Hepatocyte (in vitro differentiated cells): Measurements from ENCODE around the gene SAP30L. TPM values are rescaled to one million over a fixed set of nuclear protein-coding genes. Genes with fewer than 3 reads are reported as not detected.

Experiments
- DNase-seq: peaks from one replicate; pipeline ENCODE4 v3.0.0-alpha.2; 2016; ENCODE audit warnings: low spot score
- H2AFZ ChIP-seq: fragments of 200-600 bp; sonication (generic); 2 replicates; pipeline ENCODE4 v1.6.0; 2016; ENCODE audit warnings: antibody characterized with exemption, mild to moderate bottlenecking
- H3K27ac ChIP-seq: fragments of 200-600 bp; sonication (generic); 2 replicates; pipeline ENCODE4 v1.5.1; 2016; ENCODE audit warnings: mild to moderate bottlenecking
- H3K27me3 ChIP-seq: fragments of 200-600 bp; sonication (generic); 2 replicates; pipeline ENCODE4 v1.6.1; 2016
- H3K36me3 ChIP-seq: fragments of 200-600 bp; sonication (generic); replicated peaks from 2 replicates; pipeline ENCODE4 v1.5.1; 2016; ENCODE audit warnings: low read depth; ENCODE audit not compliant: insufficient read depth
- H3K4me1 ChIP-seq: fragments of 200-600 bp; sonication (generic); 2 replicates; pipeline ENCODE4 v1.5.1; 2016; ENCODE audit warnings: mild to moderate bottlenecking, moderate library complexity; ENCODE audit not compliant: insufficient read depth
- H3K4me2 ChIP-seq: fragments of 200-600 bp; sonication (generic); 2 replicates; pipeline ENCODE4 v1.6.0; 2016
- H3K4me3 ChIP-seq: fragments of 200-600 bp; sonication (generic); 2 replicates; pipeline ENCODE4 v1.5.1; 2016; ENCODE audit warnings: mild to moderate bottlenecking
- H3K79me2 ChIP-seq: fragments of 200-600 bp; sonication (generic); 2 replicates; pipeline ENCODE4 v1.6.0; 2017; ENCODE audit warnings: mild to moderate bottlenecking
- H3K9me2 ChIP-seq: fragments of 200-600 bp; sonication (generic); replicated peaks from 2 replicates; pipeline ENCODE4 v1.6.0; 2017; ENCODE audit warnings: mild to moderate bottlenecking; ENCODE audit not compliant: insufficient read depth
- H3K9me3 ChIP-seq: fragments of 200-600 bp; sonication (generic); 2 replicates; pipeline ENCODE4 v1.5.1; 2016; ENCODE audit warnings: low read depth, mild to moderate bottlenecking
- H4K20me1 ChIP-seq: fragments of 200-600 bp; sonication (generic); 2 replicates; pipeline ENCODE4 v1.6.0; 2016; ENCODE audit warnings: mild to moderate bottlenecking; ENCODE audit not compliant: insufficient read depth, poor library complexity, severe bottlenecking
- CTCF ChIP-seq: fragments of 200-600 bp; sonication (generic); IDR thresholded peaks from 2 replicates; pipeline ENCODE4 v1.5.1; 2016; ENCODE audit warnings: antibody characterized with exemption, mild to moderate bottlenecking; ENCODE audit not compliant: poor library complexity
- EZH2 ChIP-seq: fragments of 200-600 bp; sonication (generic); IDR thresholded peaks from 2 replicates; pipeline ENCODE4 v1.6.1; 2016; ENCODE audit warnings: antibody characterized with exemption, mild to moderate bottlenecking, borderline replicate concordance
- EZH2phosphoT487 ChIP-seq: fragments of 200-600 bp; sonication (generic); IDR thresholded peaks from one replicate; pipeline ENCODE4 v1.6.1; 2018; ENCODE audit warnings: antibody characterized with exemption, mild to moderate bottlenecking, low read depth, moderate library complexity; ENCODE audit not compliant: unreplicated experiment, severe bottlenecking
- WGBS: methylation state at CpG from one replicate; pipeline ENCODE4 v1.1.6; 2016; ENCODE audit warnings: low lambda C conversion rate; ENCODE audit errors: missing lambda C conversion rate; 5-methylcytosine and 5-hydroxymethylcytosine counted together
- polyA plus RNA-seq: library from polyadenylated mRNA; unstranded; fragments of >200 nt; fragmentation: Nextera tagmentation; extraction: Ambion mirVana; gene quantifications from 2 replicates; pipeline ENCODE4 v1.2.1, GENCODE V29; 2016
- total RNA-seq: library from RNA; depleted of rRNA; stranded (reverse); fragments of >200 nt; gene quantifications from 2 replicates; pipeline ENCODE4 v1.2.3, GENCODE V29; 2014

Gene SAP30L
- total and polyA plus RNA-seq, 2 experiments from 2014 or later: 21.6 to 45.6 TPM

- H3K4me2 ChIP-seq: peak overlapping the region; percentile 89
- H3K9me3 ChIP-seq: no peaks in the 10 kb centered on the region
- TF ChIP-seq CTCF: no peak
- no peak for TF ChIP-seq EZH2
- no peak for TF ChIP-seq EZH2phosphoT487
- peaks cover 17% of the 10 kb centered on the region for H3K4me1 ChIP-seq
- peaks cover 27% of the 10 kb centered on the region for H4K20me1 ChIP-seq
- H3K4me3 ChIP-seq: peak overlapping the region; percentile 93
- H3K79me2 ChIP-seq: peaks cover 51% of the 10 kb centered on the region
- no peaks in the 10 kb centered on the region for H3K36me3 ChIP-seq
- no peaks in the 10 kb centered on the region for H3K27me3 ChIP-seq
- WGBS: 9% methylated on average over 26 of the region's 30 CpGs
- peak overlapping the region; percentile 98 for H2AFZ ChIP-seq
- peak; percentile 33 for DNase-seq
- no peaks in the 10 kb centered on the region for H3K9me2 ChIP-seq
- peak overlapping the region; percentile 67 for H3K27ac ChIP-seq
These were observed 1.0 kb upstream of the SAP30L start for GRCh38 chr5:154444556-154445421.

- Histone ChIP-seq H3K9me2 (no peaks in the 10 kb centered on the region), H3K4me2 (peak overlapping the region; percentile 81), H3K36me3 (no peaks in the 10 kb centered on the region), H3K4me1 (peaks cover 17% of the 10 kb centered on the region), H2AFZ (peak overlapping the region; percentile 72), H3K4me3 (peak overlapping the region; percentile 90), H3K27me3 (no peaks in the 10 kb centered on the region), H3K27ac (peak overlapping the region; percentile 80), H3K9me3 (no peaks in the 10 kb centered on the region), H4K20me1 (peaks cover 29% of the 10 kb centered on the region), H3K79me2 (peaks cover 62% of the 10 kb centered on the region)
- no peak for TF ChIP-seq EZH2phosphoT487
- TF ChIP-seq CTCF: no peak
- TF ChIP-seq EZH2: no peak
- peak; percentile 85 for DNase-seq
- 1% methylated on average over 28 of the region's 87 CpGs for WGBS
These were observed 645 bp downstream of the SAP30L start for GRCh38 chr5:154446195-154447088.

GRCh38 chr5:154447089-154447725, 1.4 kb downstream of the SAP30L start:
- peak overlapping the region; percentile 81 for H3K4me2 ChIP-seq
- H4K20me1 ChIP-seq: peaks cover 29% of the 10 kb centered on the region

More at GRCh38 chr5:154447089-154447725, 1.4 kb downstream of the SAP30L start:
- H2AFZ ChIP-seq: peak overlapping the region; percentile 72
- H3K36me3 ChIP-seq: no peaks in the 10 kb centered on the region
- peak overlapping the region; percentile 90 for H3K4me3 ChIP-seq
- no peaks in the 10 kb centered on the region for H3K9me2 ChIP-seq
- no peaks in the 10 kb centered on the region for H3K27me3 ChIP-seq
- no peak for DNase-seq
- H3K79me2 ChIP-seq: peaks cover 62% of the 10 kb centered on the region
- TF ChIP-seq CTCF: no peak
- no peak for TF ChIP-seq EZH2phosphoT487
- no peak for TF ChIP-seq EZH2
- H3K27ac ChIP-seq: peak overlapping the region; percentile 80
- no peaks in the 10 kb centered on the region for H3K9me3 ChIP-seq
- WGBS: 3% methylated on average over 10 of the region's 10 CpGs
- peaks cover 17% of the 10 kb centered on the region for H3K4me1 ChIP-seq
